K562 (cell line): ENCODE data around the gene COL8A2. TPM values are rescaled to one million over a fixed set of nuclear protein-coding genes. Genes with fewer than 3 reads are reported as not detected.

Experiments used
- ATAC-seq: fragments of 200-7000 bp; cut with Tn5 transposase; 3 replicates; pipeline ENCODE4 v1.9.1; 2020; ENCODE audit warnings: moderate library complexity
- BruUV-seq: library from RNA; stranded (reverse); fragments of 400-500 nt; replicated peaks from 2 replicates; lab custom pipeline; 2021; lab: Mats Ljungman, UMichigan
- CTCF ChIA-PET: fragments of 300-600 bp; formaldehyde crosslinking; extraction: SDS; loops from one replicate; lab custom pipeline; 2021; ENCODE audit warnings: low intra/inter-chr PET ratio; lab: Yijun Ruan, JAX
- POLR2A ChIA-PET: fragments of 300-600, 350-650 bp; sonication (Branson Sonifier 250); formaldehyde crosslinking; extraction: SDS; loops from one replicate; lab custom pipeline; 2021; ENCODE audit warnings: antibody characterized with exemption, inconsistent platforms; lab: Yijun Ruan, JAX
- DNase-seq, 4 experiments: peaks; one replicate each; pipeline versions ENCODE4 v3.0.0 to v3.0.0-alpha.2; 2011 to 2018; ENCODE audit warnings: low spot score in 3 of 4, mixed read lengths in 3 of 4; ENCODE audit errors: extremely low read depth in 1 of 4
- FAIRE-seq: peaks from 2 replicates; lab custom pipeline; 2011; peaks lifted over from hg19 to GRCh38; lab: Jason Lieb, UNC
- H2AFZ ChIP-seq: 2 replicates; pipeline ENCODE4 v1.6.0; 2011; ENCODE audit warnings: low read depth, low read length, control low read depth, inconsistent platforms
- H3K27ac ChIP-seq: fragments of 200-600 bp; 3 replicates; pipeline ENCODE4 v1.8.0; 2011; ENCODE audit warnings: low read depth, mild to moderate bottlenecking, control low read depth, inconsistent platforms, low read length, moderate library complexity, mixed read lengths; ENCODE audit errors: extremely low read depth
- H3K27me3 ChIP-seq, 2 experiments: fragments of 300-600 bp in 1 of 2; 2 replicates in 1 of 2; 3 replicates in 1 of 2; pipeline versions ENCODE4 v1.6.0 to v1.8.0; 2011; ENCODE audit warnings: inconsistent platforms in 2 of 2, low read length in 2 of 2, mild to moderate bottlenecking in 1 of 2, mixed read lengths in 1 of 2, moderate library complexity in 1 of 2; ENCODE audit not compliant: control insufficient read depth in 2 of 2, insufficient read depth in 2 of 2
- H3K36me3 ChIP-seq: fragments of 300-600 bp; 3 replicates; pipeline ENCODE4 v1.8.0; 2011; ENCODE audit warnings: mild to moderate bottlenecking, low read length, inconsistent platforms; ENCODE audit not compliant: control insufficient read depth, insufficient read depth
- H3K4me1 ChIP-seq, 2 experiments: fragments of 200-600 bp in 1 of 2; replicated peaks in 1 of 2; 2 replicates in 1 of 2; 3 replicates in 1 of 2; pipeline versions ENCODE4 v1.5.1 to v1.8.0; 2011; ENCODE audit warnings: inconsistent platforms in 2 of 2, low read length in 2 of 2, mild to moderate bottlenecking in 1 of 2, mixed read lengths in 1 of 2, moderate library complexity in 1 of 2; ENCODE audit not compliant: control insufficient read depth in 2 of 2, insufficient read depth in 2 of 2
- H3K4me2 ChIP-seq: 2 replicates; pipeline ENCODE4 v1.6.1; 2011; ENCODE audit warnings: low read length, control low read depth, inconsistent platforms, mixed read lengths; ENCODE audit not compliant: insufficient read depth
- H3K4me3 ChIP-seq: fragments of 200-600 bp; sonication (generic), shearing (Covaris generic); 2 replicates; pipeline ENCODE4 v1.5.1; 2016; ENCODE audit warnings: control low read depth, inconsistent platforms
- H3K79me2 ChIP-seq: fragments of 200-600 bp; 3 replicates; pipeline ENCODE4 v1.8.0; 2011; ENCODE audit warnings: low read length, inconsistent platforms; ENCODE audit not compliant: control insufficient read depth, insufficient read depth
- H3K9ac ChIP-seq, 2 experiments: 2 replicates each; pipeline versions ENCODE4 v1.6.0 to v1.6.1; 2011; ENCODE audit warnings: low read depth in 2 of 2, low read length in 2 of 2, control low read depth in 1 of 2, inconsistent platforms in 1 of 2, mild to moderate bottlenecking in 1 of 2, mixed read lengths in 1 of 2; ENCODE audit not compliant: insufficient read depth in 1 of 2
- H3K9me1 ChIP-seq: one replicate; pipeline ENCODE4 v1.6.0; 2011; ENCODE audit warnings: inconsistent platforms, mild to moderate bottlenecking, low read length, moderate library complexity; ENCODE audit not compliant: control insufficient read depth, insufficient read depth
- H3K9me3 ChIP-seq: replicated peaks from 2 replicates; pipeline ENCODE4 v1.5.1; 2011; ENCODE audit warnings: low read depth, low read length, inconsistent platforms; ENCODE audit not compliant: control insufficient read depth, insufficient read depth
- H4K20me1 ChIP-seq: replicated peaks from 2 replicates; pipeline ENCODE4 v1.6.1; 2011; ENCODE audit warnings: low read length, inconsistent platforms, mixed read lengths; ENCODE audit not compliant: control insufficient read depth, insufficient read depth
- AFF4 ChIP-seq: sonication (generic); formaldehyde crosslinking; IDR thresholded peaks from 2 replicates; pipeline ENCODE4 v1.8.0; 2023; ENCODE audit warnings: mild to moderate bottlenecking, missing genetic modification reagents
- ARID2 ChIP-seq: fragments of 450-650 bp; IDR thresholded peaks from 2 replicates; pipeline ENCODE4 v1.6.1; 2017; ENCODE audit warnings: antibody characterized with exemption, mild to moderate bottlenecking
- FOXK2 ChIP-seq, 2 experiments: fragments of 450-650 bp; IDR thresholded peaks in 1 of 2; conservative IDR thresholded peaks in 1 of 2; 2 replicates each; pipeline ENCODE4 v1.6.1; 2016; ENCODE audit warnings: low read depth in 2 of 2, mild to moderate bottlenecking in 1 of 2
- FOXM1 ChIP-seq, 2 experiments: fragments of 450-650 bp in 1 of 2; sonication (generic) in 1 of 2; formaldehyde crosslinking in 1 of 2; IDR thresholded peaks; 2 replicates each; pipeline versions ENCODE4 v1.6.1 to v1.9.0; 2017 to 2022; ENCODE audit warnings: low read depth in 2 of 2, mild to moderate bottlenecking in 2 of 2, missing genetic modification reagents in 1 of 2, moderate library complexity in 1 of 2
- KAT7 ChIP-seq: sonication (generic); formaldehyde crosslinking; IDR thresholded peaks from 2 replicates; pipeline ENCODE4 v1.8.0; 2022; ENCODE audit warnings: missing genetic modification reagents, mild to moderate bottlenecking, borderline replicate concordance
- KLF1 ChIP-seq: fragments of 450-650 bp; IDR thresholded peaks from 2 replicates; pipeline ENCODE4 v1.6.1; 2016; ENCODE audit warnings: missing genetic modification characterization, missing compliant biosample characterization
- PHB ChIP-seq: fragments of 250-450 bp; sonication (Bioruptor Pico); IDR thresholded peaks from 2 replicates; pipeline ENCODE4 v1.5.0; 2021
- SREBF1 ChIP-seq: fragments of 150-350 bp; IDR thresholded peaks from 2 replicates; pipeline ENCODE4 v1.6.1; 2014; ENCODE audit warnings: antibody characterized with exemption, low read depth, low read length, borderline replicate concordance
- THAP12 ChIP-seq: fragments of 250-450 bp; sonication (Bioruptor Pico); IDR thresholded peaks from 2 replicates; pipeline ENCODE4 v1.9.0; 2021; ENCODE audit warnings: mild to moderate bottlenecking, inconsistent platforms
- TRIM25 ChIP-seq: fragments of 450-650 bp; IDR thresholded peaks from 2 replicates; pipeline ENCODE4 v1.7.0; 2016; ENCODE audit warnings: borderline replicate concordance
- ZBTB34 ChIP-seq: fragments of 250-450 bp; sonication (Bioruptor Pico); IDR thresholded peaks from 2 replicates; pipeline ENCODE4 v1.8.0; 2021; ENCODE audit warnings: mild to moderate bottlenecking, moderate library complexity
- ZNF696 ChIP-seq: fragments of 250-450 bp; sonication (Bioruptor Pico); conservative IDR thresholded peaks from 2 replicates; pipeline ENCODE4 v1.4.0; 2020; ENCODE audit warnings: mild to moderate bottlenecking, moderate library complexity
- in situ Hi-C: fragments of 300-500 bp; cut with MboI; formaldehyde crosslinking; loops from 4 replicates; pipeline ENCODE4 v1.15.0; 2018; ENCODE audit warnings: inconsistent platforms, mixed read lengths
- intact Hi-C: fragments of 100-400 bp; cut with micrococcal nuclease; formaldehyde crosslinking; loops from 2 replicates; pipeline ENCODE4 v1.14.2; 2022
- polyA plus RNA-seq, 8 experiments: library from polyadenylated mRNA; depleted of rRNA in 4 of 8; stranded (reverse) in 5 of 8; unstranded in 3 of 8; fragments of >200 nt; fragmentation: Nextera tagmentation in 2 of 8; fragmentation: Illumina TruSeq in 1 of 8; extraction: Ambion mirVana in 2 of 8; extraction: Trizol in 1 of 8; gene quantifications; 2 replicates each; pipeline versions ENCODE4 v1.2.1 to v1.2.3, GENCODE V29; 2011 to 2014; ENCODE audit warnings: inconsistent platforms in 1 of 8, missing spikeins in 1 of 8
- total RNA-seq, 7 experiments: library from RNA; depleted of rRNA in 6 of 7; stranded (reverse); fragments of >200 nt in 6 of 7; fragmentation: Illumina TruSeq in 2 of 7; extraction: Trizol in 2 of 7; gene quantifications; 2 replicates each; pipeline versions ENCODE4 v1.2.1 to v1.2.3, GENCODE V29; 2011 to 2021; ENCODE audit warnings: low replicate concordance in 1 of 7

Gene COL8A2
- total and polyA plus RNA-seq, 9 of the 15 experiments (the other 6 are each of a cell fraction or from before 2014, with no cell fraction given): 0.03 to 0.14 (median 0.04) TPM; not detected in 5

GRCh38 chr1:36163426-36163825 lies 38.4 kb upstream of the COL8A2 start:
- DNase-seq (no peak), ATAC-seq (no peak), FAIRE-seq (no peak)
- no peak overlapping the region for H3K27ac ChIP-seq
- no peaks in the 10 kb centered on the region for H3K9me3 ChIP-seq
- no peaks in the 10 kb centered on the region for H3K27me3 ChIP-seq
- ChIA-PET POLR2A (interaction anchor here (0.8 to 5.5 kb wide), 7 partner anchors 10 to 67 kb away, joined by 3 to 16 read pairs (median 4); partner anchors contain the start of gene TRAPPC3), CTCF (no interaction called here)
- in situ Hi-C loops (no loop called here), intact Hi-C loops (no loop called here)
- no peaks in the 10 kb centered on the region; the same call in 1 of the 2 replicates for H4K20me1 ChIP-seq
- BruUV-seq: no TSS peak
- H3K9ac ChIP-seq: no peak overlapping the region
- H3K4me3 ChIP-seq: no peak overlapping the region
- no peak overlapping the region for H3K4me2 ChIP-seq
- no peak overlapping the region for H2AFZ ChIP-seq
- peaks cover 83% of the 10 kb centered on the region for H3K79me2 ChIP-seq
- peaks cover 6% of the 10 kb centered on the region for H3K9me1 ChIP-seq
- peaks cover 52% of the 10 kb centered on the region for H3K36me3 ChIP-seq
- H3K4me1 ChIP-seq: peaks cover 30 to 31% of the 10 kb centered on the region in 2 experiments
- no peak for TF ChIP-seq ZNF696 (CRISPR knock-in tag)
- TF ChIP-seq AFF4: no peak
- TF ChIP-seq ZBTB34: no peak
- no peak for TF ChIP-seq SREBF1
- TF ChIP-seq FOXK2 (conservative IDR thresholded peaks at IDR 0.05 in 1 of 2, IDR thresholded peaks at IDR 0.05 in 1 of 2; ENCODE audit: low read depth in 2 of 2): no peak
- no peak for TF ChIP-seq KLF1
- TF ChIP-seq THAP12 (CRISPR knock-in tag): no peak
- TF ChIP-seq ARID2: no peak
- TF ChIP-seq TRIM25: no peak
- no peak for TF ChIP-seq KAT7 (CRISPR knock-in tag)
- TF ChIP-seq PHB (CRISPR knock-in tag): no peak
- no peak for TF ChIP-seq FOXM1 (IDR thresholded peaks at IDR 0.05; ENCODE audit: low read depth)
- no peak for TF ChIP-seq FOXM1 (CRISPR knock-in tag; IDR thresholded peaks at IDR 0.05; ENCODE audit: low read depth)
